Mesothelial cell of epicardium (in vitro differentiated cells): ENCODE results near the gene RPL22. TPM values are rescaled to one million over a fixed set of nuclear protein-coding genes. Genes with fewer than 3 reads are reported as not detected.
A peak's percentile ranks its signal among the peaks of the same experiment; 100 is the strongest.

Source experiments
- DNase-seq, 2 experiments: peaks; one replicate each; pipeline ENCODE4 v3.0.0; 2021; ENCODE audit warnings: low spot score in 2 of 2; ENCODE audit not compliant: unreplicated experiment in 2 of 2
- H3K27ac Mint-ChIP-seq: 2 replicates; pipeline ENCODE4 v1.8.0; 2021; ENCODE audit warnings: mixed read lengths
- H3K27me3 Mint-ChIP-seq: 2 replicates; pipeline ENCODE4 v1.8.0; 2021; ENCODE audit warnings: low read depth, mixed read lengths
- H3K36me3 Mint-ChIP-seq: 2 replicates; pipeline ENCODE4 v1.8.0; 2021; ENCODE audit warnings: mixed read lengths
- H3K4me1 Mint-ChIP-seq: 2 replicates; pipeline ENCODE4 v1.8.0; 2021; ENCODE audit warnings: mixed read lengths
- H3K4me3 Mint-ChIP-seq: 2 replicates; pipeline ENCODE4 v1.8.0; 2021; ENCODE audit warnings: mild to moderate bottlenecking, moderate library complexity, mixed read lengths
- H3K9me3 Mint-ChIP-seq: 2 replicates; pipeline ENCODE4 v1.8.0; 2021; ENCODE audit warnings: mixed read lengths
- total RNA-seq: library from RNA; stranded (reverse); gene quantifications from 3 replicates; pipeline ENCODE4 v1.2.1, GENCODE V29; 2021
- TF ChIP-seq, protein P1 (sequence below): fragments of 200-600 bp; sonication (generic); IDR thresholded peaks from one replicate; pipeline ENCODE4 v1.5.0; 2021; ENCODE audit warnings: antibody characterized with exemption; ENCODE audit not compliant: unreplicated experiment

RPL22 gene
- total RNA-seq, 1 donor from 2014 or later, result 426 TPM

DNA sequence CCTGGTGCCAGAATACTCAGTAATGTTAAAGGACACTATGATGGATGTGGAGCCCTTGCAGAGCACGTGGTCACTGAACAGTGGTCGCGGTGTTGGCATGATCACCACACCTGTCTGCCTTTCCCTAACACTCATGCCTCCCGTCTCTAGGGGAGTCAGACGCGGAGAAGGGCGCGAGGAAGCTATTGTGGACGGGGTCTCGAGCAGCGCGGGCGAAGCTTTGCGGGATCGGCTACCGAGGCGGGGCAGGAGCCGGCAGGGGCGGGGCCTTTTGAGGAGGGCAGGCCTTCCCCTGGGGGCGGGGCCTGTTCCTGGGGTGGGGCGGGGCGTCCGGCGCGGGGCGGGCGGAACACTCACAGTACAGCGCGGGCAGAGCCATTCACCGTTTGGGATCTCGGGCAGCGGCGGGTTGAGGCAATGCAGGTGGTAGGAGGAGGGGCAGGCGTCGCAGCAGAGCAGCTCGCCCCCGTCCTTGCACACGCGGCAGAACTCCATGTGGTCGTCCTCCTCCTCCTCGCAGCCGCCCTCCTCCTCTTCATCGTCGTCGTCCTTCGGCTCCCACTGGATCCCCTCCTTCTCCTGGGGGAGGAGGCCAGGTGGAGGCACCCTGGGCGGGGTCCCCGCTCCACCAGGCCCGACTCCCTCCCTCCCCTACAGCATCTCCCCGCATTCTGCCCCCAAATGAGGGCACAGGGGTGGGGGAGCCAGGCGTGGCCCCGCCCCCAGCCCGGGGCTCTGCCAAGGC, 50.7 kb downstream of the RPL22 start:
- Mint-ChIP-seq H3K27ac (no peak overlapping the region), H3K27me3 (peaks cover 47% of the 10 kb centered on the region), H3K4me1 (peaks cover 3% of the 10 kb centered on the region), H3K4me3 (peak overlapping the region; percentile 48), H3K36me3 (no peaks in the 10 kb centered on the region), H3K9me3 (no peaks in the 10 kb centered on the region)
- peak; percentile 63 to 73 for DNase-seq
- TF ChIP-seq, protein P1, sequence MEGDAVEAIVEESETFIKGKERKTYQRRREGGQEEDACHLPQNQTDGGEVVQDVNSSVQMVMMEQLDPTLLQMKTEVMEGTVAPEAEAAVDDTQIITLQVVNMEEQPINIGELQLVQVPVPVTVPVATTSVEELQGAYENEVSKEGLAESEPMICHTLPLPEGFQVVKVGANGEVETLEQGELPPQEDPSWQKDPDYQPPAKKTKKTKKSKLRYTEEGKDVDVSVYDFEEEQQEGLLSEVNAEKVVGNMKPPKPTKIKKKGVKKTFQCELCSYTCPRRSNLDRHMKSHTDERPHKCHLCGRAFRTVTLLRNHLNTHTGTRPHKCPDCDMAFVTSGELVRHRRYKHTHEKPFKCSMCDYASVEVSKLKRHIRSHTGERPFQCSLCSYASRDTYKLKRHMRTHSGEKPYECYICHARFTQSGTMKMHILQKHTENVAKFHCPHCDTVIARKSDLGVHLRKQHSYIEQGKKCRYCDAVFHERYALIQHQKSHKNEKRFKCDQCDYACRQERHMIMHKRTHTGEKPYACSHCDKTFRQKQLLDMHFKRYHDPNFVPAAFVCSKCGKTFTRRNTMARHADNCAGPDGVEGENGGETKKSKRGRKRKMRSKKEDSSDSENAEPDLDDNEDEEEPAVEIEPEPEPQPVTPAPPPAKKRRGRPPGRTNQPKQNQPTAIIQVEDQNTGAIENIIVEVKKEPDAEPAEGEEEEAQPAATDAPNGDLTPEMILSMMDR, result no peak

DNA sequence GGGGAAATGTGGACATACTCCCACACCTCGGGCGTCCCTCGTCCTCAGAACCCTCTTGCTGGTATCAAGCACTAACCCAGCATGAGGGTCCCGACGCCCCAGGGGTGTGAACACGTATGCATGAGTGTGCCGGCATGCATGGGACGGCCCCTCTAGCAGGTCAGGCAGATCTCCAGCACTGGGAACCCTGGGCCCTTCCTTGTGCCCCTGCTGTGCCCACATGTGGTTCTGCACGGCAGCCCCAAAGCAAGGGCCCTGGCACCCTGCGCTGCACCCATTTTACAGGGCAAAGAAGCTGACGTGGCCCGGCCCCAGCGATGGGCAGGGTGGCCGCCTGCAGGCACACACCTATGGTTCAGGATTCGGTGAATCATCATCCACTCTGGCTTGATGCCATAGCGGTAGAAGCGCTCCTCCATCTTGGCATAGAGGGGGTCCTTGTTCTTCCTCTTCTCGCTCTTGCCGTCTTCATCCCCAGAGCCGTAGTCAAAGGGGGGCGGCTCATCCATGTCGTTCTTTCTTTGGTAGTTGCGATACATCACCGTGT, 53.5 kb downstream of the RPL22 start:
- TF ChIP-seq, protein P1, result no peak
- no peak for DNase-seq
- no peak overlapping the region for H3K4me3 Mint-ChIP-seq
- no peaks in the 10 kb centered on the region for H3K36me3 Mint-ChIP-seq
- no peaks in the 10 kb centered on the region for H3K9me3 Mint-ChIP-seq
- H3K4me1 Mint-ChIP-seq, result peaks cover 3% of the 10 kb centered on the region
- peaks cover 37% of the 10 kb centered on the region for H3K27me3 Mint-ChIP-seq
- H3K27ac Mint-ChIP-seq, result no peak overlapping the region

GRCh38 chr1:6145396-6145750, 54.0 kb downstream of the RPL22 start:
- Mint-ChIP-seq H3K27ac (no peak overlapping the region), H3K9me3 (no peaks in the 10 kb centered on the region)

GRCh38 chr1:6144647-6145395, 54.6 kb downstream of the RPL22 start:
- DNase-seq, result no peak

More at GRCh38 chr1:6145396-6145750, 54.0 kb downstream of the RPL22 start:
- no peak for DNase-seq
- no peaks in the 10 kb centered on the region for H3K36me3 Mint-ChIP-seq
- H3K4me3 Mint-ChIP-seq, result no peak overlapping the region
- peaks cover 3% of the 10 kb centered on the region for H3K4me1 Mint-ChIP-seq
- H3K27me3 Mint-ChIP-seq, result peaks cover 37% of the 10 kb centered on the region
- TF ChIP-seq, protein P1, result no peak

GRCh38 chr1:6144175-6144574, 55.2 kb downstream of the RPL22 start:
- no peak overlapping the region for H3K27ac Mint-ChIP-seq
- H3K36me3 Mint-ChIP-seq, result no peaks in the 10 kb centered on the region
- DNase-seq, result no peak
- TF ChIP-seq, protein P1, result no peak
- H3K4me3 Mint-ChIP-seq, result no peak overlapping the region
- peaks cover 3% of the 10 kb centered on the region for H3K4me1 Mint-ChIP-seq
- peaks cover 37% of the 10 kb centered on the region for H3K27me3 Mint-ChIP-seq
- H3K9me3 Mint-ChIP-seq, result no peaks in the 10 kb centered on the region

More at GRCh38 chr1:6144647-6145395, 54.6 kb downstream of the RPL22 start:
- H3K27ac Mint-ChIP-seq, result no peak overlapping the region
- H3K36me3 Mint-ChIP-seq, result no peaks in the 10 kb centered on the region
- TF ChIP-seq, protein P1, result no peak
- H3K4me3 Mint-ChIP-seq, result no peak overlapping the region
- no peaks in the 10 kb centered on the region for H3K9me3 Mint-ChIP-seq
- H3K27me3 Mint-ChIP-seq, result peaks cover 37% of the 10 kb centered on the region
- H3K4me1 Mint-ChIP-seq, result peaks cover 3% of the 10 kb centered on the region
